Sigmoid colon (tissue), 7 donors: ENCODE data around the gene CSDE1. TPM values are rescaled to one million over a fixed set of nuclear protein-coding genes. Genes with fewer than 3 reads are reported as not detected.

ENCODE experiments used
- DNase-seq: peaks from one replicate; pipeline ENCODE4 v3.0.0-alpha.2; 2019
- H3K27ac ChIP-seq, 4 donors: fragments of 200-600 bp; sonication (generic); one replicate each; pipeline ENCODE4 v1.5.1; 2016 to 2019; ENCODE audit warnings: mild to moderate bottlenecking in 1 of 4
- H3K27me3 ChIP-seq, 3 donors: fragments of 200-600 bp; sonication (generic); one replicate each; pipeline ENCODE4 v1.5.1; 2019; ENCODE audit warnings: mild to moderate bottlenecking in 1 of 3
- H3K36me3 ChIP-seq, 4 donors: fragments of 200-600 bp; sonication (generic); one replicate each; pipeline ENCODE4 v1.5.1; 2016 to 2019
- H3K4me1 ChIP-seq, 4 donors: fragments of 200-600 bp; sonication (generic); one replicate each; pipeline ENCODE4 v1.5.1; 2017 to 2019
- H3K4me3 ChIP-seq, 4 donors: fragments of 200-600 bp; sonication (generic); one replicate each; pipeline ENCODE4 v1.5.1; 2017 to 2019; ENCODE audit warnings: mild to moderate bottlenecking in 2 of 4, moderate library complexity in 1 of 4
- H3K9me3 ChIP-seq, 4 donors: fragments of 200-600 bp in 3 of 4; sonication (generic) in 3 of 4; one replicate each; pipeline versions ENCODE4 v1.5.1 to v1.6.1; 2013 to 2019
- EP300 ChIP-seq, 4 donors: sonication (generic); formaldehyde crosslinking; IDR thresholded peaks; one replicate each; pipeline ENCODE4 v1.6.1; 2017; ENCODE audit warnings: antibody characterized with exemption in 4 of 4
- POLR2A ChIP-seq, 2 donors: fragments of 450-650 bp; IDR thresholded peaks; one replicate each; pipeline ENCODE4 v1.6.1; 2016; ENCODE audit warnings: antibody characterized with exemption in 2 of 2, mild to moderate bottlenecking in 2 of 2, moderate library complexity in 2 of 2
- POLR2AphosphoS5 ChIP-seq, 4 donors: sonication (generic); formaldehyde crosslinking; IDR thresholded peaks; one replicate each; pipeline ENCODE4 v1.6.1; 2017; ENCODE audit warnings: antibody characterized with exemption in 4 of 4
- WGBS, 2 donors: extraction: QIAGEN DNeasy Blood & Tissue Kit; methylation state at CpG; one replicate each; pipeline ENCODE4 v1.1.7; 2013; 5-methylcytosine and 5-hydroxymethylcytosine counted together
- intact Hi-C: fragments of 100-400 bp; cut with DNase I; formaldehyde crosslinking; loops from one replicate; pipeline ENCODE4 v1.15.1; 2023
- polyA plus RNA-seq, 3 donors: library from polyadenylated mRNA; stranded (reverse); fragments of 200-250 nt; gene quantifications; one replicate each; pipeline ENCODE4 v1.2.3, GENCODE V29; 2013
- total RNA-seq, 4 donors: library from RNA; depleted of rRNA; stranded (reverse); fragments of >200 nt; gene quantifications; one replicate each; pipeline ENCODE4 v1.1.0, GENCODE V29; 2016
- TF ChIP-seq, protein P1 (sequence below), 4 experiments: fragments of 450-650 bp in 3 of 4; fragments of 200-600 bp in 1 of 4; IDR thresholded peaks; one replicate each; pipeline ENCODE4 v1.5.1; 2016 to 2019; ENCODE audit warnings: antibody characterized with exemption in 4 of 4, mild to moderate bottlenecking in 3 of 4, moderate library complexity in 2 of 4
- donor health status: healthy with polysubstance abuse.
- donor health status: Bipolar disorder and iron deficiency.
- donor health status: healthy.

The CSDE1 gene
- total and polyA plus RNA-seq, 7 donors = 167 to 2,762 (median 1,738) TPM

DNA sequence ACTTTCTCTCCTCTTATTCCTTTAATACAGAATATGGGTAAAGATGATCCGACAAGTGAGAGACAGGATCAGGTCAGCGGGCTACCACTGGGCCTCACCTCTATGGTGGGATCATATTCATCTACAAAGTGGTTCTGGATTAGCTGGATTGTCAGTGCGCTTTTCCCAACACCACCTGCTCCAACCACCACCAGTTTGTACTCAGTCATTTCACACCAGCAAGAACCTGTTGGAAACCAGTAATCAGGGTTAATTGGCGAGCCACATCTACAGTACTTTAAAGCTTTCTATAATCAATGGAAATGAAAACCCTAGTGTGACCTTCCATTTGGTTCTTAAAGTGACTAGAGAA lies 41.9 kb downstream of the CSDE1 start:
- peaks cover 18 to 68% (median 34%) of the 10 kb centered on the region in 4 donors for H3K36me3 ChIP-seq
- H3K4me1 ChIP-seq = peaks cover 0 to 24% (median 19%) of the 10 kb centered on the region in 4 donors

DNA sequence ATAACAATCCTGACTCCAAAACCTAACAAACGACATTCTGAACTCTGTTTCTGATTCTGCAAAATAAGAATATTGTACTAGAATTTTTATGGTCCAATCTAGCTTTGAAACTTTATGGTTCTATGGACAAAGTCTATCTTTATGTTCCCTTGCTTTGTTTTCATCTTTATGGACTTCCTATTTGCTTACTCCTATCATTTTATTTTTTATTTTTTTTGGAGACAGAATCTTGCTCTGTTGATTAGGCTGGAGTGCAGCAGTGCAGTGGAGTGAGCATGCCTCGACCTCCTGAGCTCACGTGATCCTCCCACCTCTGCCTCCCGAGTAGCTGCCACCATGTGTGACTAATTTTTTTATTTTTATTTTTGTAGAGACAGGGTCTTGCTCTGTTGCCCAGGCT lies 44.8 kb downstream of the CSDE1 start:
- Histone ChIP-seq H3K9me3 (no peaks in the 10 kb centered on the region), H3K36me3 (peaks cover 4 to 65% (median 26%) of the 10 kb centered on the region in 4 donors), H3K4me3 (no peak overlapping the region), H3K27me3 (no peaks in the 10 kb centered on the region), H3K27ac (no peak overlapping the region), H3K4me1 (peaks cover 0 to 24% (median 19%) of the 10 kb centered on the region in 4 donors)
- 17 to 69% methylated on average over 4 of the region's 4 CpGs for WGBS, 2 donors
- intact Hi-C loops = loop anchor here (5.0 kb wide), 1 partner anchor 206 kb away; no protein-coding TSS in a partner anchor
- no peak for DNase-seq
- no peak for TF ChIP-seq POLR2AphosphoS5 (IDR thresholded peaks at IDR 0.05)
- TF ChIP-seq, protein P1, sequence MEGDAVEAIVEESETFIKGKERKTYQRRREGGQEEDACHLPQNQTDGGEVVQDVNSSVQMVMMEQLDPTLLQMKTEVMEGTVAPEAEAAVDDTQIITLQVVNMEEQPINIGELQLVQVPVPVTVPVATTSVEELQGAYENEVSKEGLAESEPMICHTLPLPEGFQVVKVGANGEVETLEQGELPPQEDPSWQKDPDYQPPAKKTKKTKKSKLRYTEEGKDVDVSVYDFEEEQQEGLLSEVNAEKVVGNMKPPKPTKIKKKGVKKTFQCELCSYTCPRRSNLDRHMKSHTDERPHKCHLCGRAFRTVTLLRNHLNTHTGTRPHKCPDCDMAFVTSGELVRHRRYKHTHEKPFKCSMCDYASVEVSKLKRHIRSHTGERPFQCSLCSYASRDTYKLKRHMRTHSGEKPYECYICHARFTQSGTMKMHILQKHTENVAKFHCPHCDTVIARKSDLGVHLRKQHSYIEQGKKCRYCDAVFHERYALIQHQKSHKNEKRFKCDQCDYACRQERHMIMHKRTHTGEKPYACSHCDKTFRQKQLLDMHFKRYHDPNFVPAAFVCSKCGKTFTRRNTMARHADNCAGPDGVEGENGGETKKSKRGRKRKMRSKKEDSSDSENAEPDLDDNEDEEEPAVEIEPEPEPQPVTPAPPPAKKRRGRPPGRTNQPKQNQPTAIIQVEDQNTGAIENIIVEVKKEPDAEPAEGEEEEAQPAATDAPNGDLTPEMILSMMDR (IDR thresholded peaks at IDR 0.05) = no peak
- TF ChIP-seq POLR2A (IDR thresholded peaks at IDR 0.05) = no peak
- no peak for TF ChIP-seq EP300 (IDR thresholded peaks at IDR 0.05)

More for the DNA sequence above, 41.9 kb downstream of the CSDE1 start:
- H3K4me3 ChIP-seq = peak overlapping the region; percentile 65 to 86 (median 80)
- no peaks in the 10 kb centered on the region for H3K9me3 ChIP-seq
- WGBS, 2 donors = 33 to 48% methylated on average over 4 of the region's 4 CpGs
- TF ChIP-seq, protein P1 (IDR thresholded peaks at IDR 0.05) = no peak
- TF ChIP-seq EP300 (IDR thresholded peaks at IDR 0.05) (no peak), POLR2A (IDR thresholded peaks at IDR 0.05) (no peak)
- H3K27me3 ChIP-seq = no peaks in the 10 kb centered on the region
- no peak for DNase-seq
- intact Hi-C loops = loop anchor here (1.0 to 5.0 kb wide), 3 partner anchors 41 to 134 kb away; partner anchors contain the start of genes BCAS2, CSDE1 and DENND2C
- H3K27ac ChIP-seq = peak overlapping the region; percentile 88 to 92 (median 90)

DNA sequence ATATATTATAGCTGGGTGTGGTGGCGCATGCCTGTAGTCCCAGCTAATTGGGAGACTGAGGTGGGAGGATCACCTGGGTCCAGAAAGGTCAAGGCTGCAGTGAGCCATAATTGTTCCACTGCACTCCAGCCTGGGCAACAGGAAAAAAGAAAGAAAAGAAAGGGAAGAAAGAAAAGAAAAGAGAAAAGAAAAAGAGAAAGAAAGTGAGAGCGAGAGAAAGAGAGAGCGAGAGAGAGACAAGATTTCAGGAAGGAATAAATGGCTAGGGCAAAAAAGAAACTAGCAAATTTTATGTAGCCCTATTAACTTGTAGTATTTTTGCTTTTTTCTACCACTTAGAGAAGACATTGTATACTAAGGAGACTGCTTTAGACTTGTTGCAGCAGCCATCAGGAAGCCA lies 47.4 kb downstream of the CSDE1 start:
- no peaks in the 10 kb centered on the region for H3K27me3 ChIP-seq
- H3K9me3 ChIP-seq = no peaks in the 10 kb centered on the region
- peaks cover 0 to 11% (median 7%) of the 10 kb centered on the region in 4 donors for H3K4me1 ChIP-seq
- peaks cover 8 to 85% (median 35%) of the 10 kb centered on the region in 4 donors for H3K36me3 ChIP-seq
- intact Hi-C loops = loop anchor here (5.0 kb wide), 1 partner anchor 203 kb away; no protein-coding TSS in a partner anchor
- 94 to 97% methylated on average over 3 of the region's 3 CpGs for WGBS, 2 donors
- no peak overlapping the region for H3K4me3 ChIP-seq
- no peak overlapping the region for H3K27ac ChIP-seq
- TF ChIP-seq POLR2AphosphoS5 (IDR thresholded peaks at IDR 0.05) (no peak), EP300 (IDR thresholded peaks at IDR 0.05) (no peak), POLR2A (IDR thresholded peaks at IDR 0.05) (no peak)
- TF ChIP-seq, protein P1 (IDR thresholded peaks at IDR 0.05) = no peak
- DNase-seq = no peak

DNA sequence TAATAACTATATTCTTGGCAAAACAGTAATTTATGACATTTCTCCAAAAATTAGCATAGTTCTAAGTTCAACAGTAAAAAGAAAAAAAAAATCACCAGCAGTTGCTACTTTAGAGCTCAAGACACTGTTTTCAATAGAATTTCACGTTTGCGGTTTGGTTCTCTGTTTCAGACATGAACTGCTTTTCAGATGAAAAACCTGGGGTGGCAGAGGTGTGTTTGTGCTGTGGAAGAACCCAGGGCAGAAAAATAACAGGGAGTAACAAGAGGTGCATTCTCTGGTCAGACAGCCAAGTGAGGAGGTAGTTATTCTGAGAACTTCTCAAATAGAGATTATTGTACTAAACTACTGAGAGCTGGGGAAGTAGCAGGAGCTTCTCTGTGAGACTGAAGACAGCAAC lies 50.2 kb downstream of the CSDE1 start:
- no peaks in the 10 kb centered on the region for H3K27me3 ChIP-seq
- H3K27ac ChIP-seq = no peak overlapping the region
- intact Hi-C loops = no loop called here
- no peak for DNase-seq
- TF ChIP-seq POLR2A (IDR thresholded peaks at IDR 0.05) (no peak), POLR2AphosphoS5 (IDR thresholded peaks at IDR 0.05) (no peak), EP300 (IDR thresholded peaks at IDR 0.05) (no peak)
- TF ChIP-seq, protein P1 (IDR thresholded peaks at IDR 0.05) = no peak
- no peaks in the 10 kb centered on the region for H3K9me3 ChIP-seq
- H3K4me1 ChIP-seq = no peaks in the 10 kb centered on the region
- H3K4me3 ChIP-seq = no peak overlapping the region
- WGBS, 2 donors = 89 to 92% methylated on average over 2 of the region's 2 CpGs
- H3K36me3 ChIP-seq = peaks cover 8 to 72% (median 33%) of the 10 kb centered on the region in 4 donors

DNA sequence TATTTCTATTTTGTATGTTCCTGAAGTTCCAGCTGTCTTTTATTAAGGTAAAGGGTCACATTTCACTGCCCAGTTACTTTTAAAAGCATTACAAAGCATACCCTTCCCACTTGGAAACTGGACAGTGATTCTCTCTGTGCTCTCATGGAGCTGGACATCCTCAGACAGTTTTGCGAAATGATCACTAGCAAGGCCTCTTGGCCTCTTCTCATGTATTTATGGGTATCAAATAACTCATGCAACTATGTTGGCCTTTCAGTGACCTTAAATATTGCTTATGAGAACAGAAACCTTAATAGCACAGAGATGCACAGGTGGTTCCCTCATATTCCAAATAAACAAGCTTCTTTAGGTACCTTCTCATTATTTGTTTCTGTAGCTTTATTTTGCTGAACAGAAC lies 54.5 kb downstream of the CSDE1 start:
- H3K36me3 ChIP-seq = peaks cover 7 to 31% (median 15%) of the 10 kb centered on the region in 4 donors
- H3K27ac ChIP-seq = no peak overlapping the region
- no peak overlapping the region for H3K4me3 ChIP-seq
- DNase-seq = no peak
- intact Hi-C loops = no loop called here
- 93 to 94% methylated on average over 1 of the region's 1 CpG for WGBS, 2 donors
- H3K4me1 ChIP-seq = no peaks in the 10 kb centered on the region
- TF ChIP-seq, protein P1 (IDR thresholded peaks at IDR 0.05) = no peak
- TF ChIP-seq EP300 (IDR thresholded peaks at IDR 0.05) (no peak), POLR2AphosphoS5 (IDR thresholded peaks at IDR 0.05) (no peak), POLR2A (IDR thresholded peaks at IDR 0.05) (no peak)
- no peaks in the 10 kb centered on the region for H3K27me3 ChIP-seq
- no peaks in the 10 kb centered on the region for H3K9me3 ChIP-seq
